Anterior cingulate cortex (tissue), 58 donors: ENCODE results near the gene DPM2.
A peak's percentile ranks its signal among the peaks of the same experiment; 100 is the strongest.

ENCODE experiments used
- DNase-seq, 58 donors: peaks; one replicate each; lab custom pipeline; 2025; lab: John Stamatoyannopoulos, UW

The DPM2 gene

DNA sequence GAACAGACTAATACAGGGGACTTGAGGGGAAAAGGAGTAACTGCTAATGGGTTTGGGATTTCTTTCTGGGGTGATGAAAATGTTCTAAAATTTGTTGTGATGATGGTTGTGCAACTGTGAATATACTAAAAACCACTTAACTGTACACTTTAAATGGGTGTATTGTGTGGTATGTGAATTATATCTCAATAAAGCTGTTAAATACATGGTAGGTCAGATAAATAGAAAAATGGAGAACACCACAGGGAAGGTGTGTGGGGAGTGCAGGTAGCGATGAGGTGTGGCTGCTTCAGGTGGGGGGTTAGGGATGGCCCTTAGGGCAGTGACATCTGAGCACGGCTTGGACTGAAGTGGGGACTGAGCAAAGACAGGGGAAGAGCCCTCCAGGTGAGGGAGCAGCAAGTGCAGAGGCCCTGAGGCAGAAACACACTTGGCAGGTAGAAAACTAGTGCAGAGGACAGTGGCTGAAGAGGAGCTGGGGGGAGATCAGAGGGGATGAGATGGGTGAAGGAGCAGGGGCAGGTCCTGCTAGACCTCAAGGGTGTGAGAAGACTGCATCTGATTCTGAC is 22.3 kb upstream of the DPM2 start:
- DNase-seq = no peak

DNA sequence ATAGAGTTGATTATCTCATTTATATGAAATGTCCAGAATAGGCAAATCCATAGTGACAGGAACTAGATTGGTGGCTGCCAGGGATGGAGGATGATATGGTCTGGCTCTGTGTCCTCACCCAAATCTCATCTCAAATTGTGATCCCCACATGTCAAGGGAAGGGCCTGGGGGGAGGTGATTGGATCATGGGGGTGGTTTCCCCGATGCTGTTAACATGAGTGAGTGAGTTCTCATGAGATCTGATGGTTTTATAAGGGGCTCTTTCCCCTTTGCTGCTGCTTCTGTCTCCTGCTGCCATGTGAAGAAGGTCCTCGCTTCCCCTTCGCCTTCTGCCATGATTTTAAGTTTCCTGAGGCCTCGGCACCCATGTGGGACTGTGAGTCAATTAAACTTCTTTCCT is 21.7 kb upstream of the DPM2 start:
- DNase-seq = no peak

DNA sequence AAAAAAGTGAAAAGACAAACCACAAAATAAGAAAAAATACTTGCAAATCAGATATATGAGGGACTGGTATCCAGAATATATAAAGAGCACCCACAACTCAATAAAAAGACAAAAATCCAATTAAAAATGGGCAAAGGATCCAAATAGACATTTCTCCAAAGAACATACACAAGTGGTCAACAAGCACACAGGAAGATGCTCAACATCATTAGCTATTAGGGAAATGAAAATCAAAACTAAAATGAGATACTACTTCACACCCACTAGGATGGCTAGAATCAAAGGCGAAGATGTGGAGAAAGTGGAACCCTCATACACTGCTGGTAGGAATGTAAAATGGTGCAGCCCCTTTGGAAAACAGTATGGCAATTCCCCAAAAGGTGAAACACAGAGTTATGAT is 21.1 kb upstream of the DPM2 start:
- DNase-seq = no peak

DNA sequence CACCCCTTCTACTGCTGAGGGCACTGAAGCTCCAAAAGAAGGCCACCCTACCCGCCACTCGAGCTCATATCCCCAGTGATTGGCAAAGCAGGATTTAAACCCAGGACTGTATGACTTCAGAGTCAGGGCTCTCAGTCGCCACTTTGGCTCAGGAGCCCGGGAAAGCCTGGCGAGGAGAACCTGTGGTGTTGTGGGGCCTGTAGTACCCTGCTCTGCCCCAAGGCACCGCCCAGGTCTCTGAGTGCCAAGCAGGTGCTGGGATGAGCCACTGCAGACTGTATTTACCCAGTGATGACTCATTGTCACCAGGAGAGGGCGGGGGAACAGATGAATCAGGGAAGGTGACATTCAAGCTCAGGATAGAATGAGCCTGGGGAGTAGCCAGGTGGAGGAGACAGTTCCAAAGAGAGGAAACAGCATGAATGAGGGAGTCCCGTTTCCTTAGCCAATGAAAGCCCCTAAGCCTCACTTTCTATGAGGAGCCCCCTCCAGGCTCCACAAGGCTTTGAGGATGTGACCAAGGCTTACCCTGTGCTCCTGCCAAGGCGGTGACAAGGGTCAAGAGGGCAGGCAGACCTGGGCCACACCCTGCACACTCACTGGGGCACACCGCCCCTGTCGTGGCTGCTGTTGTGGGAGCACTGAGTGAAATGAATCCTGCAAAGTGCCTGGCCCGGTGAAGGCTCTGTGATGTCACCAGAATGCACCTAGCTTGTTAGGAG is 17.8 kb upstream of the DPM2 start:
- DNase-seq = peak in 38 of 58 donors; percentile 40 to 75 (median 56)

DNA sequence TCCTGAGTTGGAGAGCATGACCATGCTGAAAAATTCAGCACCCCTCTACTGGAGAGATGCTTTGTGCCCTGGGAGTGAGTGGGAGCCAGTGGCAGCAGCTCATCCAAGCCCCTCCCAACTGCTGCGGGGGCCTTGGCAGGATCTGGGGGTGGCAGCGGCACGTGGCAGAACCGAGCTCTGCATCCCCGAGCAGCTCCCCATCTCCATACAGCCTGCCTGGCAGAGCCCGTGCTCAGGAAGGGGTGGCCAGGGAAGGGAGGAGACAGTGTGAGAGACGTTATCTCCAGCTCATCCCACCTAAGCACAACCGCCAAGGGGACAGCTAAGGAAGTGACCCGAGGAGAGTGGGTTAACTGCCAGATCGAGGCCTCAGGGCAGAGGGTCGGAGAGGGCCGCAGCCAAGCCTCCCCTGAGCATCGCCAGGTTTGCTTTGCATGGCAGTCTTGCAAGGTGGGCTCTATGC is 17.2 kb upstream of the DPM2 start:
- DNase-seq = peak in 53 of 58 donors; percentile 23 to 88 (median 70)

DNA sequence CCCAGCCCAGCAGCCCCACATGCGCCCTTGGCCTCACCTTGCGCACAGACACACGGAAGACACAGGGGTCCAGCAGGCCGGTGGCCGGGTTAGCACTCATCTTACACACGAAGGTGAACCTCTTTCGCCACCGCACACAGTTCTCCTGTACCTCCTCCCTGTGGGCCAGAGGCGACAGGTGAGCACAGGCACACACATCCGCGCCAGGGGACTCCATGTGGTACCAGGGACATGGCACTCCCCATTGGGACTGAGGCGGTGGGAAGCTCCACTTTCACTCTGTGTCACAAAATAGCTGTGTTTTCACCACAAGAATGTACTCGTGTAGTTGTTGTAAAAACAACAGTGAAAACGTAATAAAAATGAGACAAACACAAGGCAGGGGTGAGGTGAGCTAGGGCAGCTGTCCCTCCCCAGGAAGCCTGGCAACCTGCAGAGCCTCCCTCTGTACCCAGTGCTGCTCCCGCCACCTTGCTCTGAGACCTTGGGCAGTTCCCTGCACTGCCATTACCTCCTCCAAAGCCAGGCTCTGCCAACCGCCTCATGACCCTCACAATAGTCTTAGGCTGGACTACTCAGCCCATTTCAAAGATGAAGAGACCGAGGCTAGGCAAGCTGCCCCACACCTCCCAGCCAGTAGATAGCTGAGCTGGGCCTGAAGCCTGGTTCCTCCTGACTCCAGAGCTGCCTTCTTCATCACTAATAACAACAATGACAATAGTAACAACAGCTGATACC is 16.3 kb upstream of the DPM2 start:
- no peak for DNase-seq

DNA sequence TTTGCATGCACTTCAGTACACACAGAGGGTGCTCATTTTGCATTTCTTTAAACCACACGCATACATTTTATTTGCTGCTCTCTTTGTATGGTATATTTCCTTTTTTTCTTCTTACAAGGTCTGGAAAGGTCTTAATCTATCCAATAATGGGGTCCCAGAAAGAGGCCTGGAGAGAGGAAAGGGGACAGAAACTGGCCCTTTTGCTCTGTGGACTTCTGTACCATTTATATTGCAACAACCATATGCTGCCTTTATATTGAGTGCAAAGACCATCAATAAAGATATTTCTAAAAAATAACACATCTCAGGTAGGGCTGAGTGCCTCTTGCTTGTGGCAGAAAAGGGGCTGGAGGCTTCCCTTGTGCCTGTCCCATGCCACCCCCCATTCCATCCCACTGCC is 15.5 kb upstream of the DPM2 start:
- no peak for DNase-seq

DNA sequence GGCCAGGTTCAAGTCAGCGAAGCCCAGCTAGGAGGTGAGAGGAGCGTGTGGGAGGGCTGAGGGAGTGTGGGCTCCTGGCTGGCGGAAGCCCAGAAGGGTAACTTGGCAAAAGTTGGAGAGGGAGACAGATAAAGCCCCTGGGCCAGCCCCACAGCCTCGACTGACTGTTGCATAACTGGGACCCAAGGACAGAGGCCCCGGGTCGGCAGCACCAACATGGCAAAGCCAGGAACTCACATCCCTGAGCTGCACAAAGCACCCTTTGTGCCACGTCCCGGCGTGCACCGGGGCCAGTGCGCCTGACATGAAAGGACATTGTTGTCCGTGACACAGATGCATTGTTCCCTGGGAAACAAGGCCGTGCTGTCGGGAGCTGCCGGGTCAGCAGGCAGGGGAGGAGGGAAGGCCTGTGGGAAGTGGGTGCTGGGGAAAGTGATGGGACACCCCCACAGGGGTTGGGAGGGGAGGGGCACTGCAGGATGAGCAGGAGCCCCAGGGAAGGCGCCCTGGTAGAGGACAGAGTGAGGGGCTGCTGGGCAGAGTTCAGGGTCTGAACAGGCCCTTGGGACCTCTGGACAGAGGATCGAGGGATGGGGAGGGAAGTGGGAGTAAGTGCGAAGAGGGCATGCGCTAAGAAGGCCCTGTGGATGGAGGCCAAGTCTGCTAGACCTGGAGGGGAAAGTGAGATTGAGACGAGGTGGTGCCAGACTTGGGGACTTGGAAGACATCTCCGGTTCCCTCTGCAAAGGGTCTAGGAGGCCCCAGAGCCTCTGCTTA is 13.0 kb upstream of the DPM2 start:
- DNase-seq = peak in 57 of 58 donors; percentile 46 to 99 (median 92)

DNA sequence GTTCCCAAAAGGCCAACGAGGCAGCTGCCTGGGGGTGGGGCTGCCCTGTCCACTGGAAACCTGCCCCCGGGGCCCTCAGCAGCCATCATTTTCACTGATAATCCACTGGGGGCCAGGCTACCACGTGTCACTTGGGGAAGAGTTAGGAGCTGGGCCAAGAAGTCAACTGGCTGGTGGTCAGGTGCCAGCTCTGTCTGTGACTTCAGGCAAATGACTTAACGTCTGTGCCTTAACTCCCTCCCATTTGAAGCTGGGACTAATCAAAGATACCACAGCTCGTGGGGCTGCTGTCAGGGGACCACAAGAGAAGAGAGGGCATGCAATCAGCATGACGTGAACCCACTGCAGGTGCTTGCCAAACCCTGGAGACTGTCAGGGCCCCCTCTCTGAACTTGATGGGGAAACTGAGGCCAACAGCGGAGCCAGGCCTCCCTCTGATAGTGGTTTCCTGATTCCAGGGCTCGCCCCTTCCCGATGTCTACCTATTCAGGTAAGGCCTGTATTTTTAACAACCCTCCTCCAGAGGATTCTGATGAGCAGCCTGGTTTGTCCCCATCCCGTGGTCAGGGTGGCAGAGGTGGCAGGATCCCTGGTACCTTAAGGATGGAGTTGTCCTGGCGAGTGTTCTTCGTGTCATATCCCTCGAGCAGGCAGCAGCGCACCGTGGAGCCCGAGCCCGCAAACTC is 12.3 kb upstream of the DPM2 start:
- DNase-seq = peak in 33 of 58 donors; percentile 33 to 83 (median 54)

DNA sequence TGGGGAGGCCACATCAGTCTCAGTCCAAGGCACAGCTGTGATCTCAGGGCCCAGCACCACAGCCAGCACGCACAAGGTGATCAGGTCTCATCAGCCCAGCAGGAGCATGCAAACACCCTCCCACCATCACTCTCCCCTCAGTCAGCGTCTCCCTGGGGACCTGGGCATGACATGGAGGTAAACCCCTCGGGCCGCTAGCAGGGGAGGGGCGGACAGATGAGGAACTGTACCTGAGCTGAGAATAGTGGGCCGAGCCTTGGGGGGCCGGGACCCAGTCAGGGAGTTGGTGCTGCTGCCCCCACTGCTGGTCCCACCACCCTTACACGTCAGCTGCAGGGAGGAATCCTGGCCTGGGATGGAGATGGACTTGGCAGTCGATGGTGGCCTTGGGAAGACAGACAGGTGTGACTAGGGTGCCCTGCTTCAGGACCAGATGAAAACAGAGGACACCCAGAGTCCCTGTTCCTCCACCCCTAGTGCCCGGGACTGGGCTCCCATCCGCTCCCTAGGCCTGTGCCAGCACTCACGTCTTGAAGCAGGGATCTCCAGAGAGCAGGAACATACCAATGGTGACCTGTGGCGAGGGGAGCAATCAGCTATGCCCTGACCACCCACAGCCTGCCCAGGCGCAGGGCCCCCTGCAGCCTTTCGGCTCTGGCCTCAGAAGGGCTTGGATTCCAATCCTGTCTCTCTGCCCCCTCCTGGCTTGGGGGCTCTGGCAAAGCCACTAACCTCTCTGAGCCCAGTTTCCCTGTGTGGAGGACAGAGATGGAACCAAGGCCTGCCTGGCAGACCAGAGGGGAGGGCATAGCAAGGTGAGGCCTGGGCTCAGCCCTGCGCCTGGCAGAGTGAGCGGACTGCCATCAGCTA is 10.4 kb upstream of the DPM2 start:
- no peak for DNase-seq

DNA sequence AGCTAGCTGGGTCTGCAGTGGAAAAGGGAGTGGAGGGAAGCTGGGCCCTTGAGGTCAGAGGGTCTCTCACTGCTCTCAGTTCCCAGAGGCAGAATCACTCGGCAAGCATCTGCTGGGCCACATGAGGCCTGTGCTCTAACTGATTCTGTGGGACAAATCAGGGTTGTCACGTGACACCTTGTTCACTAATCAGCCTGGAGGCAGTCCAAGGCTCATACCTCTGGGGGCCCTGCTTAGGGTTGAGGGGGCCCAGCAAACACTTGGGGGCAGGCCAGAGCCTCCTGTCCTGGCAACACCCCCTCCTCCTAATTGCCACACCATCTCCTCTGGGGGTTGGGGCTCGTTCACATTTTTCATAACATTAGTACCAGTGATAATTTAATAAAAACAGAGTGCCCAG is 9.1 kb upstream of the DPM2 start:
- DNase-seq = peak in 1 of 58 donors; percentile 40

DNA sequence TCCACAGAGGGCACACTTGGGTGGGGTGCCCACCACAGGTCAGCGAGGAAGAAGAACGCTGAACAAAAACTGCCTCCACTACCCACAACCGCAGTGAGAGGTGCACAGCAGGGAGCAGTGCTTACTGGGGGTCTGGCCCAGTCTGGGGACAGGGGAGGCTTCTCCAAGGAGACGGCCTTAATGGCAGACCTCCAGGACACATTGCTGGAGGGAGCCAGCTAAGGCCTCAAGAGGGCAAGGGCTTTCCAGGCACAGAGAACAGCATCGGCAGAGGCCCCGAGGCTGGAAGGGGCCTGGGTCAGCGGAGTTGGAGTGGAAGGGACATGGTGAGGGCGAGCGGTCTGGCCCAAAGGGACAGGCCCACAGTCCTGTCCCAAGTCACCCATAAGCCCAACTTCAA is 8.3 kb upstream of the DPM2 start:
- DNase-seq = peak in 1 of 58 donors; percentile 28

DNA sequence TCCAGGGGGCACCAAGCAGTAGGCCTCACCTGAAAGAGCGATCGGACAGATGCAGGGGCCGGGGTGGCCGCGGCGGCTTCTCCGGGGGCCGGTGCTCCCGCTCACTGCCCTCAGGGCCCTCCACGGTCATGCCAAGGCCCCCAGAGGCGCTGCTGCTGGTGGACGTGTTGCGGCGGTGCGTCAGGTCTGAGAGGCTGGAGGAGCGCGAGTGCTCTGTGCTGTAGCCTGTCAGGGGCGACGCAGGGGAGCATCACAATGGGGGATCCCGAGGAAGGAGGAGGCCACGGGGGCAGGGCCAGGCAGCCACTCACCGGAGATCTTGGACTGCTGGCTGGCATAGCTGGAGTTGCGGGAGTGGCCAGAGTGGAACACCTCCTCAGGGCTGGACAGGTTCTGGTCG is 7.7 kb upstream of the DPM2 start:
- no peak for DNase-seq

DNA sequence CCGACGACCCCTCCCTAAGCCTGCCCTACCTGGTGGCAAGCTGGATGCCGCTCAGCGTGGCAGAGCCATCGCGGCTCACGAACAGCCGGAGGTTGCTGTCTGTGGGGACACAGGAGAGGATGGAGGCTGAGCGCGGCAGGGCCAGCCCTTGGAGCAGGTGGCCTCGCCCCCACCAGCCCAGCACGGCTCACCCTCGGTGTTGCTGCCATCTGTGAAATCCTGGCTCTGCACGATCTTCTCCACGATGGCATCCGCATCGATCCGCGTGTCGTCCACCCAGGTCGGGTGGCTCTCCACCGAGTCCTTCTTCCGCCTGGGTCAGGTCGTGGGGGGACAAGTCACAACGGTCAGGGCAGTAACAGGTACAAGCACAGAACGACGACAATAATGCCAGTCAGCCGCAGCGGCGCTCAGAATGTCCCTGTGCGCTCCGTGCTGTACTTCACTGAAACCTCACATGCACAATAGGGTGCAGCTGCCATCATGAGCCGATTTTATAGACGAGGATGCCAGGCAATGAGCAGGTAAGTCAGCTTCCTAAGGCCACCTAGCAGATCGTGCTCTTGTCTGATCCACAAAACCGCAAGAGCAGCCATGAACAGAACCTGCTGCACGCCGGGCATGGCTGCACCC is 7.0 kb upstream of the DPM2 start:
- DNase-seq = no peak

DNA sequence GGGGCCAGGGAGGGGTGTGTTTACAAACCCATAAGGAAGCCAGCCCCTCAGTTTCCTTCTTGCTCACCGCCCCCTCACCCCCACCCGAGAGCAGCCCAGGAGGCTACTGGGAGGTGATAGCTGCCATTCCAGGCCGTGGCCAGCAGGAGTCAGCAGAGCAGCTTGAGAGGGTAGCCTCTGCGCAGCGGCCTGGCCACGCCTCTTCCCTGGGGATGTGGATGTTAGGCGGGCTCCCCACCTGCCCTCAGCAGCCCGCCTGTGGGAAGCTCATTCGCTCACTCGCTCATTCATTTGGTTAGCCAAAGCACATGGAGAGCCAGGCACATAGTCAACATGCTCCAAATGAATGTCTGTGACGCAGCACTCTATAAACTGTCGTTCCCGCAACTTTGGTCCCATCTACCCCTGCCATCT is 6.1 kb upstream of the DPM2 start:
- DNase-seq = peak in 57 of 58 donors; percentile 28 to 94 (median 82)

DNA sequence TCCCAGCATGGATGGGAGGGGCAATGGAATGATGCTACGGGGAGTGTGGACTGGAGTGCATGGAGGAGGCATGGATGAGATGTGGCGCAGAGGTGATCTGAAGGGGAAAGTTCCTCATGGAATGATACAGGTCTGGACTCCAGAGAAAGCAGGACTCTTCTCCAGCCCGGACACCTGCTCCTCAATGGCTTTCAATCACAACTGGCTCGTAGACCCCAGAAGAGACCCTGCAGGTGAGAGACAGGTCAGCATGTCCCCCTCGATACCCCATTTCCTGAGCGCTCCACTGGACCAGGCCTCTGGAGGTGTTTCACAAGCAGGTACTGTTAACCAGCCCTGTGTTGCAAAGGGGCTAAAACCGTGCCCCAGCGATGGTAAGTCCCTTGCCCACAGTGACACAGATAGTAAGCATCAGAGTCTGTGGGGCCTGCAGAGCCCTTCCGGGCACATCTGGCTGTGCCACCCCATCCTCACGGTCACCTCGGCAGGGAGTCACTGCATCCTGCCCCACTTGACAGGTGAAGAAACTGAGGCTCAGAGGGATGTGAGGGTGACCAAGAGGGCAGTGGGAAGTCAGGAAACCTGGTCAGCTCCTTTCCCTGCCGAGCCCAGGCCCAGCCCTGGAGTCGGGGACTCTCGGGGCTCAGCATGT is 5.5 kb upstream of the DPM2 start:
- no peak for DNase-seq

DNA sequence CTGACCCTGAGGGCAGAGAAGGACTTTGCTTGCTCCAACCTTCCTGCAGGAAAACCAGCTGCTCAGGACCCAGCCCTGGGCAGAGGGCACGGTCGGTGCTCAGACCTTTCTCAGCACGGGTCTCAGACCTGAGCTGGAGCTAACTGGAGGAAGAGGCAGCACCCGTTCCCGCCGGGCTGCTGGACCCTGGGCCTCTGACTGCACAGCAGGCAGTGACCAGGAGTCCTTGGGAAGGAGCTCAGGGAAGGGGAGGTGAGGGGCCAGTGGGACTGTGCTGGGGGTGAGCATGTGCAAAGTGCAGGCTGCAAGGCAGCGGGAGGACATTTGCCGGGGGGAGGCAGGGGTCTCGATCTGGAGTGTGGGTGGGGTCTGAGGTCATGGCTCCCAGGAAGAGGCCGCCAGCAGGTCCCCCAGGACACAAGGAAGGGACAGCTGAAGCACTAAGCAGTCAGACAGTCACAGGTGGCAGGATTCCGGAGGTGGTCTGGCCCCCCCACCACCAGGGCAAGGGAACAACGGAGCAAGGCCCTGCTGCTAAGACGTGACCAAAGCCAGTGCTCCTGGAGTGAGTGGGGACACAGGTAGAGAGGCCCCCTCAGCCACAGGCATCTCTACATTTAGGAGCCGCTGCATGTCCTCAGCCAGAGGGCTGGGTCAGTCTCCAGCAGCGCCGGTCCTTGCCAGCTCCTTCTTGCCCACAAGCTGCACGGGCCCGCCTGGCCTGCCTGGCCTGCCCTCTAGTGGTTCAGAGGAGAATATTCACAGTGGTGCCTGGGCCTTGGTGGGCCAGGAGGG is 4.8 kb upstream of the DPM2 start:
- DNase-seq = peak in 47 of 58 donors; percentile 11 to 82 (median 48)

DNA sequence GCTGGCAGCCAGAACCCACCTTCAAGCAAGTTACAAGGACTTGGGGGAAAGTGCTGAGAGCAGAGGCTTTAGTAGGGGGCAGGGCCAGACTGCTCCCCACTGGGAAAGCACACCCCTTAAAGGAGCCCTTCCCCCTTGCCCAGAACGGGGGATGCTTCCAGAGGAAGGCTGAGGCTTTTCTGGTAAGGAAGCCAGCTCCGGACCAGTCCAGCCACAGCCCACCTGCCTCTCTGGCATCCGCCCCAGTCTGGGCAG is 4.2 kb upstream of the DPM2 start:
- DNase-seq = no peak
